GM21526 (cell line): ENCODE data around the gene MLEC.
"Not testable (repeated sequence)": the region's sequence is repeated elsewhere in the genome, so short reads cannot be mapped to it uniquely, and the experiment has no call there.

Source experiments
- ATAC-seq: cut with Tn5 transposase; IDR thresholded peaks from one replicate; pipeline ENCODE4 v1.9.1; 2021; ENCODE audit warnings: moderate library complexity; ENCODE audit not compliant: unreplicated experiment, low FRiP score

The MLEC gene

DNA sequence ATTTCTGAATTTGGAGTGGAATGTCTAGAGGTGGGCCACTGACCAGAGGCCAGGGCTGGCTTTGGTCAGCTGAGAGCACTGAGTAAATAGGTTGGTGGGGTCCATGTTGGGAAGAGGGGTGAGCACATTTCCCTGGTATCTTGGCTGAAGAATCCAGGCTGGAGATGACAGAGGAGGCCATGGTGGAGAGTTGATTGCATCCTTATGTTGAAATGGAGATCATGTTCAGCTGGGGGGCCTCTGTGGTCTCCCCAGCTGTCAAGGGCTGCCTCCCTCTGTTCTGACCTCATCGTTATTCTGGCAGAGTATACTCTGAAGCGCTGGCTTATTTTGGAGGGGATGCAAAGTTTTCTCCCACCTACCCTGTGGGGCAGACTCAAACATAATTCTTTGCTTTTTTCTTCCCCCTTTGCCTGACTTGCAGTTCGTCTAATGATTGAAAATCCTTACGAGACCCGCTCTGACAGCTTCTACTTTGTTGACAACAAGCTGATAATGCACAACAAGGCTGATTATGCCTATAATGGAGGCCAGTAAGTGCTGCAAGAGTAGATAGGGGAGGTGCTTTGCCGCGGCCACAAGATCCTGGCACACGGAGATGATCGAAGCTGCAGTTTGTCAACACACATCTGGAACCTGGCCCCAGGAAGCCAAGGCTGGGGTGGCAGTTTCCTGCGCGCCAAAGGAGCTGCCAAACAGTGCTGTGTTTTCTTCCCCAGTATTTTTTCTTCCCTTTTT lies 32.7 kb downstream of the MLEC start:
- no peak for ATAC-seq

DNA sequence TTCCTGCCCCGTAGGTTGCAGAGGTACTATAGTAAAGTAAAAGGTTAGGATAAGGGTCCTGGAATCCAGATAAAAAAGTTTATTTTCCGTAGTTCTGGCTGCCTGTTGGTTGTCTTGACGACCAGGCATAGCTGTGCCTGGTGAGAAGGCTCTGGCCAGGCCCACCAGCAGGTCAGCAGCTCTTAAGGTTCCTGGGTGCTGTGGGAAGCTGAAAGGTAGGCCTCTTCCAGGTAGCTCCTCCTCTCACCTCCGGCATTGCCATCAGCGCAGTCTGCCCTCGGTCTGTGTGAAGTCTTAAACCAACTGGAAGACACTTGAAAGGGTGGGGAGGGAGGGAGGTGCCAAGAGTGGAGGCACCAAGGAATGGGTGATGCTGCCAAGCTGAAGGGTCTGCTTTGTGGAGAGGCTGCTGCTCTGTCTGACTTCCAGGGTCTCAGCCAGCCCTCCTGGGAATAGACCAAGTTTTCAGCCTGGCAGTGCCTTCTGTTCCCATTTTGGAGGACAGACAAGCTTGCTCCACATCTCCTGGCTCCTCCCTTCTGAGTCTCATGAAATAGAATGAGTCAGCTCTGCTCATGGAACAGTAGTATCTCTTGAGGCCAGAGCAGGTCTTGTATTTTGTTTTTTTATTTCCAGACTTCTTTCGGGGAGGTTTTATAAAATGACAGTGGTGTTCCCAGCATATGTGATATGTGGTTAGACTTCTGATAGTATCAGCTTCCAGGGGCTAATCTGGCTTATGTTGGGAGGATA lies 33.5 kb downstream of the MLEC start:
- no peak for ATAC-seq

DNA sequence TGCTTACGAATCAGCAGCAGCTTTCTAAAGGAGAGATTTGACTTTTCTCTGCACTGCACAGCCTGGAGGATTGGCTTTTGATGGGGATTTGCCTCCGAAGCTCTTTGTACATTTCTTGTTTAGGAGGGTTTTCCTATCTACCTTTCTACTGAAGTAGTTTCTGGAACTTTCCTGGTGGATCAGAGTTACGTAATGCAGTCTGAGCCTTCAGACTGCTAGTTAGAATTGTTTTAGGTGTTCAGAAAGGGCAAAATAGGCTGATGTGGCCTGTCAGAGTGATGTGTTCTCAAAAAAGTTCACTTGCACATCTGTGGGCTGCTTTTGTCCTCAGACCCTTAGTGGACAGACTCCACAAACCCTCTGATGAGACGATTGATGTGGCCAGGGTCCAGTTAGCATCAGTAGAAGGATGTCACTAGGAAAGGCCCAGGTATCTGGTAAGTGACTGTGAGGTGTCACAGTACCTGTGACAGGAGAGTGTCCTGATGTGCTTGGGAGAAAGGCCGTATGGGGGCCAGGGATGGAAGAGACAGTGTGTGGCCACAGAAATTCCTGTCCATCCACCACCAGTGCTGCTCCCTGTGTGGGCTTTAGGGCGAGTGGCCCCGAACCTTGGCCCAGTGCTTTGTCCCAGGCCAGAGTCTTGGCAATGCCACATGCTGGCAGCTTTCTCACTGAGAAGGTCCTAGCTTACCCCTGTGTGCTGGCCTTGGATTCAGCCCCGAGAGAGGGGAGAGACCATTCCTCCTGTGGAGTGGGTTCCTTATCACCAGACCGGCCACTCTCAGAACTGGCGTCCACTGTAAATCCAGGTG lies 34.2 kb downstream of the MLEC start:
- ATAC-seq = no peak

DNA sequence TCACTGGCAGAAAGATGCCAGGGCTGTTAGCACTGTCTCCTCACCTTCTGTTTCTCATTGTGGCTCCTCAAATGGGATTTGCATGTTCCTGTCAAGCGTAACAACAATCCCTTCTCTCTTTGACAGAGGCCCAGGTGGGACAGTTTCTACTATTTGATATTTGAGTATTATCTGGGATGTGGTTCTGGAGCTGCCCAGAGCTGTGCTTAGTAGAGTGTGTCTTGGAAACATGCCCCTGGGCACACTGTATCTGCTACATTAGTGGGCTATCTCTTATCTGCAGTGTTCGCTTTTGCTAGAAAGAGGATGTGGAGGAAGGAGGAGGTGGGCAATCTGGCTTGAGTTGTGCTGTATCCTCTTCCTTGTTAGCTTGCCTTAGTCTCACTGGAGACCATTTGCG lies 34.9 kb downstream of the MLEC start:
- ATAC-seq = no peak

DNA sequence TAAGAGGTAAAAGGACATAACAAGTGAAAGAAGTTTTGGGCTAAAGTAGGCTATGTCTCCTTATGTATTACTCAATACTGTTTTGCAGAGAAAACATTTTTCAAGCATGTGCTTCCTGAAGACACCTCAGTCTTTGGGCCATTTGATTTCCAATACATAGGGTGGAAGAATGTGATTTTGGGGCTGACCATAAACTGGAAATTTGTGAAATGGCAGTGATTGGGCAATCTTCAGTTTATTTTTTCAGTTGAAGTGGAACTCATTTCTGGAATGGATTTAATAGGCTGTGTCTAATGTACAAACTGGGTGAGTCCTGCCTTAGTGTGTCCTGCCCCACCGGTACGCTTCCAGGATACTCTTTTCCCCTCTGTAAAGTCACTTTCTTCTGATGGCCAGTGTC lies 35.8 kb downstream of the MLEC start:
- ATAC-seq = no peak

DNA sequence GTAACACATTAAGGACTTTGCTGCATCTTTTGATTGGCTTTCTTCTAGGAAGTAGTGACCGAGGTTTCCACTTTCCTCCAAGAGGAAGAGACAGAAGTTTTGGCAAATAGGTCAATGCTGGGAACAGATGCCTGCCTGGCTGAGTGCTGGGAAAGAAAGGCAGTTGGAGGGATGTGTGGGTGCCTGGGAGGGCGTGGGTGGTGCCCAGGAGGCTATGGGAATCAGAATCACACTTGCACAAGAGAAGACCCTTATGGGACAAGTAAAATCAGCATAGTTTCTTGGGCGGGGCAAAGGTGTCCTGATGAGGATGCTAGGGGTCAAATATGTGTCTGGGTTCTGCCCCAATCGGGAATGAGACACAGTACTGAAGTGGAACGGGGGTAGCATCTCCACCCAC lies 37.8 kb downstream of the MLEC start:
- ATAC-seq = no peak

DNA sequence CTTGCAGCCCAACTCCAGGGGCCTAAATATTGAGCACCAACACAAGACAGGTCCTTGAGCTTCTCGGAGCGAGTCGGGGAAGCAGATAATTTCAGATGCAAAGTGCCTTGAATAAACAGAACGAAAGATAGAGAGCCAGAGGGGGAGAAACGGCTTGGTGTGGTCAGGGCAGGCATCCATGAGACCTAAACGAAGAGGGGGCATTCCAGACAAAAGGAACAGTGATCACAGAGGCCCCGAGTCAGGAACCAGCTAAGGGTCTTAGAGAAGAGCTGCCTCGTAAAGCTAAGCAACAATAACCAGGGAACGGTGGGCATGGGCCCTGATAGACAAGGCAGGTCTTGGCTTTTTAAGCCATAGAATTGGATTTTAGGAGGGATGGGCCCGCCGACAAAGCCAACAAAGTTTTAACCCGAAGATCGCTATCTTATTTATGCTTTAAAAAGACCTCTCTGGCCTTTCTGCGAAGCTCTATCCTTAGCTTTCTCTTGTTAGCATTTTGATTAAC lies 38.3 kb downstream of the MLEC start:
- no peak for ATAC-seq

DNA sequence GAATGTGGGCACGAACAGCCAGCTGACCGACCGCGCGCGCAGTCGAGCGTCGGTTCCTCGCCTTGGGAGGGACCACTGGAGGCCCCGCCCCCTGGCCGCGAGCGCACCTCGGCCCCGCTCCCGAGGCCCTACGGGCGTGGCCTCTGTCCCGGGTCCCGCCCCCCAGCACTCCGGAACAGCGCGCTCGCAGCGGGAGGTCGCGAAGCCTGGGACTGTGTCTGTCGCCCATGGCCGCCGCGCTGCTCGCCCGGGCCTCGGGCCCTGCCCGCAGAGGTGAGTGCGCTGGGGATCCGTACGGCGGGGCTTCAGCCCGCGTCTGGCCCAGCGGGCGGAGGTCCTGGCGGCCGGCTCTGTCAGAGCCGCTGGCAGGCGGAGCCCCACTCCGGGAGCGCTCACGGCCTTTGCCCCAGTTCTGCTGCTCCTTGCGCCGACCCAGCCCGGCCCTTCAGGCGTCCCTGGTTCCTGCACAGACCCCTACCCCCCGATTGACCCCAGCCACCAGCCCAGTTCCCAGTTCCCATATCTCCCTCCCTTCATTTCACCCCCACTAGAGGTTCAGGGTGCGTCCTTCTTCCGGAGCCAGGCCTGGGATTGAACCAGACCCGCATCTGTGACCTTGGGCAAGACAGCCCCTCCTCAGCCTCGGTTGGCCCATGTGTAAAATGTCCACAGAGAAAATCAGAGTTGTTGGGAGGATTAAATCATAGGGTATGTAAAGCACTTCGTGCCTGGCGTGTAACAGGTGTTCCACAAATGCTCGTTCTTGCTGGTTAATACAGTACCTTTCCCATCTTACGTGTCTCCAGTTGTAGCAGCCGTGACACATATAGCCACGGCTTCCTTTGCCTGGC lies 38.9 kb downstream of the MLEC start, which contains the start of gene ACADS:
ACADS (plus strand) TSS at position 168 of the 851 bp plus-strand sequence; CDS start at position 228, 60 bp downstream.
- peak; percentile 95 for ATAC-seq

DNA sequence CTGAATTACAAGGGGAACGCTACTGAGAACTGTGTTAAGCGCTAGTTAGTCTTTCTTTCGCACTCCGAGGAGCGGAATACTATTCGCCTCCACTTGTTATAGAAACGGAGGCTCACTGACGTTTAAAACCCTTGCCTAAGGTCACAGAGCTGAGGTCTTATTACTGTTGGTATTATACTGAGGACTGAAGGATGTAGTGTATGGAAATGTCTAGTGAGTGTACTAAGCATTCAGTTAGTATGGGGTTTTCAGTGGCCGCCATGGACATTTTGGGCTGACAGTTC lies 39.5 kb downstream of the MLEC start:
- ATAC-seq = no peak

DNA sequence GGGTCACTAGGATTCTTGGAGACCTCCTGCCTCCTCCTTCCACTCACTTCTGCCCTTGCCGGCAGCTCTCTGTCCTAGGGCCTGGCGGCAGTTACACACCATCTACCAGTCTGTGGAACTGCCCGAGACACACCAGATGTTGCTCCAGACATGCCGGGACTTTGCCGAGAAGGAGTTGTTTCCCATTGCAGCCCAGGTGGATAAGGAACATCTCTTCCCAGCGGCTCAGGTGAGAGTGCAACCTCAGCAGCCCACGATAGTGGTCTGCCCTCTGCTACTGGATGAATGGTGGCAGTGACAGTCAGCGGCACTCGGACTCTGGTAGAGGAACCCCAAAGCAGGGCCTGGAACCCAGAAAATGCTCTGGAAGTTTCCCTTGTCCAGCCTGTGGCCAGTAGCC lies 40.0 kb downstream of the MLEC start:
- no peak for ATAC-seq

DNA sequence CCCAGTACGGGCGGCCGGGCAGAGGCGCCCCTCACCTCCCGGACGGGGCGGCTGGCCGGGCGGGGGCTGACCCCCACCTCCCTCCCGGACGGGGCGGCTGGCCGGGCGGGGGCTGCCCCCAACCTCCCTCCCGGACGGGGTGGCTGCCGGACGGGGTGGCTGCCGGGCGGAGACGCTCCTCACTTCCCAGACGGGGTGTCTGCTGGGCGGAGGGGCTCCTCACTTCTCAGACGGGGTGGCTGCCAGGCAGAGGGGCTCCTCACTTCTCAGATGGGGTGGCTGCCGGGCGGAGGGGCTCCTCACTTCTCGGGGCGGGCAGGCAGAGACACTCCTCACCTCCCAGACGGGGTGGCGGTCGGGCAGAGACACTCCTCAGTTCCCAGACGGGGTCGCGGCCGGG lies 45.2 kb downstream of the MLEC start:
- not testable (repeated sequence) for ATAC-seq

DNA sequence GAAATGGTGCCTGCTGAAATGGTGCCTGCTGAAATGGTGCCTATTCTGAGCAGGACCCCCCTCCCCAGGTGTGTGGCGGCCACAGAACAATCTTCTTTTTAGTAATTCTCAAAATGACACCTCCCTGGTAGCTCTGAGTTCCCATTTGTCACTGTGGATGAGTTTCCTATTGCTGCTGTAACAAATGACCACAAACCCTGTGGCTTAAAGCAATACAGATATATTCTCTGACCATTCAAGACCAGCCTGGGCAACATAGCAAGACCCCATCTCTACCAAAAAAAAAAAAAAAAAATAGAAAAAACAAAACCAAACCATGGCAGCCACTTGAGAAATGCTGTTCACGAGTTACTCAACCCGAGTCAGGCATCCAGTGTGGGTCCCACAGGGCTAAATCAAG lies 46.6 kb downstream of the MLEC start:
- ATAC-seq = no peak

DNA sequence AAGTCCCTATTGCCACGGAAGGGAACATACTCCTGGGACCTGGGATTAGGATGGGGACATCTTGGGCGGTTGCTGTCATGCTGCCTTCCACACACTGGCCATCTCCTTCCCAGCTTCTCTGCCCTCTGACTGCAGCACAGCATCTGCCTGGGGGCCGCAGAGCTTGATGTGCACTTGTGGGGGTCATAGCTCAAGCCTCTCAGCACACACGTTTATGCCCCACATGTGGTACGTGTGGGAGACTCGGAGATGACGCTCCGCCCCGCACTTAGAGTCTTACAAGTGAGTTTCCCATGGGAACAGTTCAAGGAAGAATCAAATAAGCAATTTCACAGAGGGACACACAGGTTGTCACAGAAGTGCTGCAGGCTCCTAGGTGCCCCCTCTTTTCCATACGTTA lies 47.3 kb downstream of the MLEC start:
- no peak for ATAC-seq

DNA sequence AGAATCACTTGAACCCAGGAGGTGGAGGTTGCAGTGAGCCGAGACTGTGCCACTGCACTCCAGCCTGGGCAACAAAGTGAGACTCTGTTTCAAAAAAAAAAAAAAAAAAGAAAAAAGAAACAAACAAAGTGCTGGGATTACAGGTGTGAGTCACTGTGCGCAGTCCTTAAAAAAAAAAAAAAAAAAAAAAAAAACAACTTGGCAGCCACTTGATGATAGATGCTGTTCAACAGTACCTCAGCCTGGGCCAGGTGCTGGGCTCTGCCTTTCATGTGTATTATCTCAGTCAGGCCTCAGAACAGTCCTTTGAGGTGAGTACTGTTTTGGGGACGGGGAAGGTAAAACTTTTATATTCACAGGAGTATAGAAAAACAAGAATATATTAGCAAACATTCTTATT lies 48.2 kb downstream of the MLEC start:
- ATAC-seq = no peak

DNA sequence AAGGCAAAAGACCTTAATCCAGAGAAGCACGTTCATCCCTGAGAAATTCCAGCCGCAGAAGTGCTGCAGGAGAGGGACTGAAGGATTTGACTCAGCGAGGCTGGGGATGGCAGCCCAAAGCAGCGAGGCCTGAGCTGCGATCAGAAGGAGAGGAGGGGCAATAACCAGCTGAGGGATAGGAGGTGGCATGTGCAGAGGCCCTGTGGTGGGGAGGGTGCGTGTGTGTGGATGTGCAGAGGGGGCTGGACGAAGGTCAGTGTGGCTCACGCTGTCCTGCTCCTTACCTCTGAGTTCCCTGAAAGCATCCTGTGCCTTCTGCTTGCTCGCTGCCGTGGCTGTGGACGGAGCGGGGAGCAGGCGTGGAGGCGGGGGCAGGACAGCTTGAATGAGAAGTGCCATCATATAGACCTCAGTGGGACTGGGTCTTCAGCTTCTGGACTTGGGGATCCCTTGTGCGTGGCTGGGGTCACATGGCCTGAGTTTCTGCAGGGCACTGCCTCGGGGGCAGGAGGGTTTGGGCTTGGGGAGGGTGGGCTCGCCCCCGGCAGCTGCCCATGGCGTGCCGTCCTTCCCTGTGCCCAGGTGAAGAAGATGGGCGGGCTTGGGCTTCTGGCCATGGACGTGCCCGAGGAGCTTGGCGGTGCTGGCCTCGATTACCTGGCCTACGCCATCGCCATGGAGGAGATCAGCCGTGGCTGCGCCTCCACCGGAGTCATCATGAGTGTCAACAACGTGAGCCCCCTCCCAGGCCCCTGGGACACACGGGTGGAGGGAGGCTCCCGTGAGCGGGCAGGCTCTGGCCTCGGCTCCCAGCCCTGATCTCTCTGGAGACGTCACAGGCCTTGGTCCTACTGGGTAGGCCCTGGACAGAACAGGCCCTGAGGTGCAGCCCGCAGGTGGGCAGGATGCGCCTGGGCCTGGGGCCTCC lies 49.7 kb downstream of the MLEC start:
- ATAC-seq = no peak

DNA sequence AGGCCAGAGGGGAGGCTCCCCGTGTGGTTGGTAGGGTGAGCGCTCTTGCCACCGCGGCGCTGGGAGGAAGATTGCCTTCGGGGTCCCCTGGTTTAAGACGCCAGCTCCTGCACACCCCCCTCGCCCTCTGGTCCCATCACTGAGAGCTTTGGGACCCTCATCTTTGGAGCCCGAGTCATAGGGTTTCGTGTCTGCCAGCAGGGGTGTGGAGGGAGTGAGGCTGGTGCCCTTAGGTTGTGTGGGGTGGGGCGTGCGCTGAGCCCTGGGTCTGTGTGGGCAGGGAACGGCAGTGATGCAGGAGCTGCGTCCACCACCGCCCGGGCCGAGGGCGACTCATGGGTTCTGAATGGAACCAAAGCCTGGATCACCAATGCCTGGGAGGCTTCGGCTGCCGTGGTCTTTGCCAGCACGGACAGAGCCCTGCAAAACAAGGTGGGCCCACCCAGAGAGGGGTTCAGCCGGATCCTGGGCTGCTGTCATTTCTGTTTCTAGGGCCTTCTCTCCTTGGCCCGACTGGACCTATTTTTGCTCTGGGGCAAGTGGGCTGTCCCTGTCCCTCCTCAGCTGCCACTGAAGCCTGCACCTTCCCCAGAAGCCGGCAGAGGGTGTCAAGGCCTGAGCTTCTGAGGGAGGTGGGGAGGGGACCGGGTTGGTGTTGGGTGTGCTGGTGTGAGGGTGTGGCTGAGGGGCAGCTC lies 50.8 kb downstream of the MLEC start:
- no peak for ATAC-seq

DNA sequence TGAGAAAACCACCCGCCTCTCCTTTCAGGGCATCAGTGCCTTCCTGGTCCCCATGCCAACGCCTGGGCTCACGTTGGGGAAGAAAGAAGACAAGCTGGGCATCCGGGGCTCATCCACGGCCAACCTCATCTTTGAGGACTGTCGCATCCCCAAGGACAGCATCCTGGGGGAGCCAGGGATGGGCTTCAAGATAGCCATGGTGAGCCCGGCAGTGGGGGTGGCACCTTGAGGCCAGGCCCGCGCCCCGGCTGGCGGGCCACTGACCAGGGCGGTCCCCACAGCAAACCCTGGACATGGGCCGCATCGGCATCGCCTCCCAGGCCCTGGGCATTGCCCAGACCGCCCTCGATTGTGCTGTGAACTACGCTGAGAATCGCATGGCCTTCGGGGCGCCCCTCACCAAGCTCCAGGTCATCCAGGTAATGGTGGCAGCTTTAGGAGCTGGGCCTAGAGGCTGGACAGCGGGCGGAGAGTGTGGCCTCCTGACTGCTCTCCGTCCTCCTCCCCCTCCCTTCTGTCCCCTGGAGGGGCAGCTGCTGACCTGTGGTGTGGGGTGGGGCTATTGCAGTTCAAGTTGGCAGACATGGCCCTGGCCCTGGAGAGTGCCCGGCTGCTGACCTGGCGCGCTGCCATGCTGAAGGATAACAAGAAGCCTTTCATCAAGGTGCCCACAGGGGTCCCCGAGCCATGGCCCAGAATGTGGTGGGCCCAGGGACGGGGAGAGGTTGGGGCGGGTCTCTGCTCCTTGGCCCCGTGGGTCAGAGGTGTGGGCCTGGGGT lies 51.5 kb downstream of the MLEC start:
- no peak for ATAC-seq
